NB4 (cell line): Measurements from ENCODE around the gene TMPRSS3.

Experiments
- CTCF ChIP-seq: IDR thresholded peaks from one replicate; pipeline ENCODE4 v1.5.1; 2012; ENCODE audit warnings: low read depth, low read length
- MYC ChIP-seq: IDR thresholded peaks from 2 replicates; pipeline ENCODE4 v1.6.1; 2011; ENCODE audit warnings: low read depth, low read length
- POLR2A ChIP-seq: IDR thresholded peaks from 2 replicates; pipeline ENCODE4 v1.6.1; 2011; ENCODE audit warnings: mild to moderate bottlenecking; ENCODE audit not compliant: insufficient read length; ENCODE audit errors: extremely low read depth

GRCh38 chr21:42390193-42390592 lies 5.7 kb downstream of the TMPRSS3 start:
- TF ChIP-seq CTCF: no peak
- no peak for TF ChIP-seq POLR2A
- TF ChIP-seq MYC: no peak
